Activated naive CD8-positive, alpha-beta T cell (primary cell): ENCODE results near the gene MUTYH.

Experiments
- H3K27ac Mint-ChIP-seq: one replicate; pipeline ENCODE4 v1.8.0; 2021; ENCODE audit warnings: mixed read lengths
- H3K27me3 Mint-ChIP-seq: one replicate; pipeline ENCODE4 v1.8.0; 2021; ENCODE audit warnings: mixed read lengths
- H3K36me3 Mint-ChIP-seq: one replicate; pipeline ENCODE4 v1.8.0; 2021; ENCODE audit warnings: mixed read lengths
- H3K4me1 Mint-ChIP-seq: one replicate; pipeline ENCODE4 v1.8.0; 2021; ENCODE audit warnings: low read depth, mixed read lengths
- H3K4me3 Mint-ChIP-seq: one replicate; pipeline ENCODE4 v1.8.0; 2021; ENCODE audit warnings: mild to moderate bottlenecking, mixed read lengths
- H3K9me3 Mint-ChIP-seq: one replicate; pipeline ENCODE4 v1.8.0; 2021; ENCODE audit warnings: low read depth, mixed read lengths

The MUTYH gene

GRCh38 chr1:45335855-45336324, 4.3 kb downstream of the MUTYH start:
- Mint-ChIP-seq H3K4me3 (no peak overlapping the region), H3K4me1 (peaks cover 39% of the 10 kb centered on the region), H3K36me3 (peaks cover 8% of the 10 kb centered on the region), H3K27me3 (no peaks in the 10 kb centered on the region), H3K9me3 (no peaks in the 10 kb centered on the region), H3K27ac (no peak overlapping the region)

- H3K4me1 Mint-ChIP-seq: peaks cover 35% of the 10 kb centered on the region
- no peaks in the 10 kb centered on the region for H3K27me3 Mint-ChIP-seq
- H3K9me3 Mint-ChIP-seq: no peaks in the 10 kb centered on the region
- H3K27ac Mint-ChIP-seq: peak overlapping the region; percentile 42
- peaks cover 5% of the 10 kb centered on the region for H3K36me3 Mint-ChIP-seq
- H3K4me3 Mint-ChIP-seq: no peak overlapping the region
Measured at GRCh38 chr1:45334308-45335245, 5.7 kb downstream of the MUTYH start.

- Mint-ChIP-seq H3K4me3 (no peak overlapping the region), H3K4me1 (peaks cover 27% of the 10 kb centered on the region), H3K27me3 (no peaks in the 10 kb centered on the region), H3K36me3 (peaks cover 3% of the 10 kb centered on the region), H3K9me3 (no peaks in the 10 kb centered on the region), H3K27ac (no peak overlapping the region)
Measured at GRCh38 chr1:45332346-45332720, 7.9 kb downstream of the MUTYH start.

GRCh38 chr1:45331436-45332345, 8.5 kb downstream of the MUTYH start:
- no peaks in the 10 kb centered on the region for H3K27me3 Mint-ChIP-seq
- peaks cover 3% of the 10 kb centered on the region for H3K36me3 Mint-ChIP-seq

GRCh38 chr1:45329445-45329844, 10.8 kb downstream of the MUTYH start:
- Mint-ChIP-seq H3K4me1 (peaks cover 17% of the 10 kb centered on the region), H3K4me3 (peak overlapping the region; percentile 88), H3K36me3 (peaks cover 3% of the 10 kb centered on the region), H3K9me3 (no peaks in the 10 kb centered on the region), H3K27me3 (no peaks in the 10 kb centered on the region), H3K27ac (no peak overlapping the region)

More at GRCh38 chr1:45331436-45332345, 8.5 kb downstream of the MUTYH start:
- H3K9me3 Mint-ChIP-seq: no peaks in the 10 kb centered on the region
- H3K4me1 Mint-ChIP-seq: peaks cover 26% of the 10 kb centered on the region
- H3K27ac Mint-ChIP-seq: no peak overlapping the region
- H3K4me3 Mint-ChIP-seq: no peak overlapping the region

- Mint-ChIP-seq H3K27me3 (no peaks in the 10 kb centered on the region), H3K4me3 (peak overlapping the region; percentile 88), H3K36me3 (peaks cover 3% of the 10 kb centered on the region), H3K27ac (peak overlapping the region; percentile 54), H3K9me3 (no peaks in the 10 kb centered on the region), H3K4me1 (peaks cover 14% of the 10 kb centered on the region)
Measured at GRCh38 chr1:45328680-45329079, 11.6 kb downstream of the MUTYH start.

GRCh38 chr1:45327644-45328515, 12.4 kb downstream of the MUTYH start:
- no peaks in the 10 kb centered on the region for H3K9me3 Mint-ChIP-seq
- H3K4me1 Mint-ChIP-seq: peaks cover 14% of the 10 kb centered on the region
- peak overlapping the region; percentile 88 for H3K4me3 Mint-ChIP-seq
- H3K27ac Mint-ChIP-seq: peak overlapping the region; percentile 79
- H3K27me3 Mint-ChIP-seq: no peaks in the 10 kb centered on the region
- peaks cover 3% of the 10 kb centered on the region for H3K36me3 Mint-ChIP-seq

- H3K36me3 Mint-ChIP-seq: peaks cover 3% of the 10 kb centered on the region
- peak within 1 kb of the TSS; percentile 88 for H3K4me3 Mint-ChIP-seq
- peak within 1 kb of the TSS; percentile 79 for H3K27ac Mint-ChIP-seq
- H3K27me3 Mint-ChIP-seq: no peaks in the 10 kb centered on the region
- peaks cover 14% of the 10 kb centered on the region for H3K4me1 Mint-ChIP-seq
- H3K9me3 Mint-ChIP-seq: no peaks in the 10 kb centered on the region
Measured at GRCh38 chr1:45326627-45327623, 13.3 kb downstream of the MUTYH start, which contains the start of gene HPDL. Gene HPDL (plus strand): TSS chr1:45326895. CDS start chr1:45327149, 254 bp downstream.

GRCh38 chr1:45325851-45326506, 14.3 kb downstream of the MUTYH start:
- H3K36me3 Mint-ChIP-seq: peaks cover 3% of the 10 kb centered on the region
- peaks cover 14% of the 10 kb centered on the region for H3K4me1 Mint-ChIP-seq
- peak overlapping the region; percentile 88 for H3K4me3 Mint-ChIP-seq
- H3K27me3 Mint-ChIP-seq: no peaks in the 10 kb centered on the region
- H3K9me3 Mint-ChIP-seq: no peaks in the 10 kb centered on the region
- no peak overlapping the region for H3K27ac Mint-ChIP-seq

- H3K4me1 Mint-ChIP-seq: peaks cover 4% of the 10 kb centered on the region
- H3K27me3 Mint-ChIP-seq: no peaks in the 10 kb centered on the region
- no peak overlapping the region for H3K4me3 Mint-ChIP-seq
- H3K27ac Mint-ChIP-seq: no peak overlapping the region
- no peaks in the 10 kb centered on the region for H3K9me3 Mint-ChIP-seq
- H3K36me3 Mint-ChIP-seq: no peaks in the 10 kb centered on the region
Measured at GRCh38 chr1:45322486-45323040, 17.7 kb downstream of the MUTYH start.

GRCh38 chr1:45321444-45321843, 18.8 kb downstream of the MUTYH start:
- Mint-ChIP-seq H3K27ac (no peak overlapping the region), H3K4me1 (peaks cover 4% of the 10 kb centered on the region), H3K9me3 (no peaks in the 10 kb centered on the region), H3K4me3 (no peak overlapping the region), H3K36me3 (no peaks in the 10 kb centered on the region), H3K27me3 (no peaks in the 10 kb centered on the region)

GRCh38 chr1:45319761-45320160, 20.5 kb downstream of the MUTYH start:
- no peaks in the 10 kb centered on the region for H3K27me3 Mint-ChIP-seq
- no peaks in the 10 kb centered on the region for H3K36me3 Mint-ChIP-seq
- no peaks in the 10 kb centered on the region for H3K9me3 Mint-ChIP-seq
- no peaks in the 10 kb centered on the region for H3K4me1 Mint-ChIP-seq
- H3K27ac Mint-ChIP-seq: no peak overlapping the region
- H3K4me3 Mint-ChIP-seq: no peak overlapping the region

GRCh38 chr1:45317166-45317565, 23.1 kb downstream of the MUTYH start:
- H3K9me3 Mint-ChIP-seq: no peaks in the 10 kb centered on the region
- peaks cover 2% of the 10 kb centered on the region for H3K27me3 Mint-ChIP-seq
- no peak overlapping the region for H3K27ac Mint-ChIP-seq
- H3K4me1 Mint-ChIP-seq: no peaks in the 10 kb centered on the region
- H3K36me3 Mint-ChIP-seq: no peaks in the 10 kb centered on the region
- H3K4me3 Mint-ChIP-seq: no peak overlapping the region
